ENCODE results near the gene FBXW11.

- TF ChIP-seq CTCF (IDR thresholded peaks at IDR 0.05) = no peak
- no peak for TF ChIP-seq EZH2 (IDR thresholded peaks at IDR 0.05; ENCODE audit: borderline replicate concordance, insufficient read depth, low read depth, low read length, poor library complexity, severe bottlenecking)
Observed at GRCh38 chr5:172010278-172010677, 3.8 kb upstream of the FBXW11 start.
